SK-N-SH treated with all-trans-retinoic acid at 6 μM for 48 hours (cell line): Measurements from ENCODE around the gene PLCL2.

Source experiments
- GLIS3 ChIP-seq: fragments of 250-450 bp; sonication (Bioruptor Pico); IDR thresholded peaks from 2 replicates; pipeline ENCODE4 v1.5.0; 2020; ENCODE audit warnings: mild to moderate bottlenecking, moderate library complexity
- ISL1 ChIP-seq: fragments of 250-450 bp; sonication (Bioruptor Pico); IDR thresholded peaks from 2 replicates; pipeline ENCODE4 v2.1.2; 2022; ENCODE audit warnings: mild to moderate bottlenecking, moderate library complexity
- RARB ChIP-seq: fragments of 250-450 bp; sonication (Bioruptor Pico); IDR thresholded peaks from 2 replicates; pipeline ENCODE4 v1.8.0; 2021; ENCODE audit warnings: mild to moderate bottlenecking, moderate library complexity
- TOX ChIP-seq: fragments of 250-450 bp; sonication (Bioruptor Pico); IDR thresholded peaks from 2 replicates; pipeline ENCODE4 v1.8.0; 2021; ENCODE audit warnings: mild to moderate bottlenecking, moderate library complexity, borderline replicate concordance
- ZC3H10 ChIP-seq: fragments of 250-450 bp; sonication (Bioruptor Pico); IDR thresholded peaks from 2 replicates; pipeline ENCODE4 v1.5.1; 2021; ENCODE audit warnings: mild to moderate bottlenecking, moderate library complexity
- ZNF70 ChIP-seq: fragments of 450-650 bp; formaldehyde crosslinking; IDR thresholded peaks from 2 replicates; pipeline ENCODE4 v1.5.0; 2020; ENCODE audit warnings: mild to moderate bottlenecking, moderate library complexity

DNA sequence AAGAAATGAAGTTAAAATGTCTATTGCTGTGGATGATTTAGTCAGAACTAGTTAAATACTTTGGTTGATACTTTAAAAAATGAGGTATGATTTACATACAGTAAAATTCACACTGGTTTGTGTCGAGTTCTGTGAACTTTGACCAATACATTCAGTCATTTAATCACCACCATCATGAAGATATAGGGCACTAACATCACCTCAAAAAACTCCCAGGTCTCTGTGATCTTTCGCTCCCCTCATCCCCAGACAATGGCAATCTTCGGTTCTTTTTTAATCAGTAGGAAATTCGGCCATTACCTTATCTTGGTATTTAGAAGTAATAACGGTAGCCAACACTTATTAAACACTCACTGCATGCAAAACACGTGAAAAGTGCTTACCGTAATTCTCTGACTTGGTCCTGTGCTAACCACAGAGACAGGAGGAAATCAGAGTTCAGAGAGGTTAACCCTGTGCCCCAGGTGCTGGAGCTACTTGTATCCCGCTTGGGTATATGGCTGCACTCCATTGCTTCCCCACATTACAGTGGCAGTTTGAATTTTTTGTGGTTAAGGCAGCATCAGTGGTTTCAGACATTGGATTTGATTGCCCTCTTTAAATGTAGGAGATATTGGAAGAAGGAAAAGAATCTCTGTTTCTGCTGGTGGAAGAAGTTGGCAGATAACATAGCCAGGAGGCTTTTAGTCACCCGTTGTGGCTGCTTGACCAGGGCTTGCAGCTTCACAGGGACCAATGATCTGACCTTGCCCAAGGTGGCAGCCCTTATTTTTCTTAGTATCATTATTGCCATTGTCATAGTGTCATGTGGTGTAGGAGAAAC is 4.2 kb downstream of the PLCL2 start:
- TF ChIP-seq ZNF70 (CRISPR knock-in tag) (no peak), ISL1 (CRISPR knock-in tag) (no peak), TOX (CRISPR knock-in tag) (no peak), ZC3H10 (no peak), GLIS3 (no peak), RARB (CRISPR knock-in tag) (no peak)
